GM12873 (cell line): Measurements from ENCODE around the gene BCL2L1.

ENCODE experiments used
- CTCF ChIP-seq: IDR thresholded peaks from 2 replicates; pipeline ENCODE4 v1.5.1; 2012; ENCODE audit warnings: low read depth, mild to moderate bottlenecking, moderate library complexity, low read length, control low read depth; ENCODE audit not compliant: insufficient read depth; ENCODE audit errors: missing control alignments

The BCL2L1 gene

GRCh38 chr20:31722257-31723068 is at the start of gene BCL2L1:
Gene BCL2L1 (minus strand): TSS chr20:31722868. CDS start chr20:31722218, 650 bp downstream.
- peak; percentile 60 for TF ChIP-seq CTCF

GRCh38 chr20:31770243-31770642 is 47.6 kb upstream of the BCL2L1 start:
- TF ChIP-seq CTCF: no peak

GRCh38 chr20:31769681-31770080 is 47.0 kb upstream of the BCL2L1 start:
- no peak for TF ChIP-seq CTCF

DNA sequence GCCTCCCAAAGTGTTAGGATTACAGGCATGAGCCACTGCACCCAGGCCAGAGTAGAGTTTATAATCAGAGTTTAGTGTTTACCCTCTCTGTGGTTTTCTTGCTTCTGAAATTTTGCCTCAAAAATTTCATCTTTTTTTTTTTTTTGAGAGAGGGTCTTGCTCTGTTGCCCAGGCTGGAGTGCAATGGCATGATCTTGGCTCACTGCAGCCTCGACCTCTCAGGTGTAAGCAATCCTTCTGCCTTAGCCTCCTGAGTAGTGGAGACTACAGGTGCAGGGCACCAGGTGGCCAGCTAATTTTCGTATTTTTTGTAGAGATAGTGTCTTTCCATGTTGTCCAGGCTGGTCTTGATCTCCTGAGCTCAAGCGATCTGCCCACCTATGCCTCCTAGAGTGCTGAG is 45.1 kb upstream of the BCL2L1 start:
- TF ChIP-seq CTCF: no peak

GRCh38 chr20:31764641-31765305 is 42.1 kb upstream of the BCL2L1 start:
- TF ChIP-seq CTCF: no peak

GRCh38 chr20:31760519-31761240 is 38.0 kb upstream of the BCL2L1 start:
- TF ChIP-seq CTCF: no peak
